Common myeloid progenitor, CD34-positive (primary cell): Measurements from ENCODE around the gene EFNA2.
A peak's percentile ranks its signal among the peaks of the same experiment; 100 is the strongest.
"Not testable (repeated sequence)": the region's sequence is repeated elsewhere in the genome, so short reads cannot be mapped to it uniquely, and the experiment has no call there.

Experiments
- CTCF ChIA-PET: fragments of 350-600 bp; sonication (Branson Sonifier 250); formaldehyde crosslinking; loops from one replicate; lab custom pipeline; 2021; ENCODE audit warnings: antibody characterized with exemption; lab: Charles Lee
- POLR2A ChIA-PET: fragments of 350-600 bp; sonication (Branson Sonifier 250); formaldehyde crosslinking; loops from one replicate; lab custom pipeline; 2021; ENCODE audit warnings: antibody characterized with exemption; lab: Charles Lee
- DNase-seq, 3 donors: peaks; one replicate each; pipeline versions ENCODE4 v3.0.0 to v3.0.0-alpha.2; 2013
- H3K27ac ChIP-seq, 2 experiments: 1 replicate in 1 of 2; 2 replicates in 1 of 2; pipeline ENCODE4 v1.7.0; 2013; ENCODE audit warnings: inconsistent platforms in 2 of 2, low read length in 2 of 2, mild to moderate bottlenecking in 2 of 2, low read depth in 1 of 2, moderate library complexity in 1 of 2; ENCODE audit not compliant: severe bottlenecking in 2 of 2, insufficient read depth in 1 of 2, poor library complexity in 1 of 2
- H3K27me3 ChIP-seq, 5 experiments: replicated peaks in 2 of 5; 1 replicate in 3 of 5; 2 replicates in 2 of 5; pipeline versions ENCODE4 v1.6.1 to v1.7.0; 2013; ENCODE audit warnings: low read length in 4 of 5, mild to moderate bottlenecking in 2 of 5, moderate library complexity in 2 of 5, inconsistent platforms in 1 of 5; ENCODE audit not compliant: insufficient read depth in 5 of 5, control insufficient read depth in 4 of 5
- H3K36me3 ChIP-seq, 4 experiments: 1 replicate in 2 of 4; 2 replicates in 2 of 4; pipeline versions ENCODE4 v1.6.1 to v1.7.0; 2013; ENCODE audit warnings: low read length in 3 of 4, control low read depth in 1 of 4, mild to moderate bottlenecking in 1 of 4; ENCODE audit not compliant: control insufficient read depth in 4 of 4, insufficient read depth in 4 of 4
- H3K4me1 ChIP-seq, 4 experiments: 1 replicate in 3 of 4; 2 replicates in 1 of 4; pipeline versions ENCODE4 v1.6.1 to v1.7.1; 2013; ENCODE audit warnings: low read length in 3 of 4, mild to moderate bottlenecking in 3 of 4, control low read depth in 1 of 4, inconsistent platforms in 1 of 4, moderate library complexity in 1 of 4; ENCODE audit not compliant: control insufficient read depth in 4 of 4, insufficient read depth in 4 of 4; ENCODE audit errors: control extremely low read depth in 1 of 4
- H3K4me3 ChIP-seq, 7 experiments: 1 replicate in 4 of 7; 2 replicates in 3 of 7; pipeline versions ENCODE4 v1.5.1 to v1.7.0; 2013; ENCODE audit warnings: mild to moderate bottlenecking in 7 of 7, low read length in 6 of 7, moderate library complexity in 6 of 7, inconsistent platforms in 2 of 7, low read depth in 2 of 7, control low read depth in 1 of 7; ENCODE audit not compliant: insufficient read depth in 4 of 7, control insufficient read depth in 1 of 7; ENCODE audit errors: extremely low read depth in 1 of 7
- H3K9me3 ChIP-seq, 5 experiments: 1 replicate in 4 of 5; 2 replicates in 1 of 5; pipeline versions ENCODE4 v1.6.1 to v1.7.1; 2013; ENCODE audit warnings: low read length in 4 of 5, mild to moderate bottlenecking in 2 of 5, inconsistent platforms in 1 of 5, low read depth in 1 of 5, moderate library complexity in 1 of 5; ENCODE audit not compliant: control insufficient read depth in 4 of 5, insufficient read depth in 2 of 5; ENCODE audit errors: control extremely low read depth in 1 of 5
- WGBS: methylation state at CpG from one replicate; pipeline ENCODE4 v1.1.5; 2013; ENCODE audit not compliant: insufficient coverage; 5-methylcytosine and 5-hydroxymethylcytosine counted together

Gene EFNA2

GRCh38 chr19:1245494-1246264, 40.0 kb upstream of the EFNA2 start:
- H3K4me3 ChIP-seq, result no peak overlapping the region
- CTCF ChIA-PET, result interaction anchor here (1.5 to 5.3 kb wide), 2 partner anchors 15 to 209 kb away, joined by 3 to 268 read pairs; partner anchors contain the start of gene CIRBP
- 88% methylated on average over 19 of the region's 26 CpGs for WGBS
- no peak for DNase-seq
- no peaks in the 10 kb centered on the region for H3K27me3 ChIP-seq
- H3K27ac ChIP-seq, result no peak overlapping the region
- H3K36me3 ChIP-seq, result peaks cover 0 to 19% (median 0%) of the 10 kb centered on the region in 4 experiments
- H3K4me1 ChIP-seq, result peaks cover 0 to 58% (median 50%) of the 10 kb centered on the region in 4 experiments
- POLR2A ChIA-PET, result interaction anchor here (4.0 to 4.2 kb wide), 2 partner anchors 21 to 23 kb away, joined by 32 to 70 read pairs; partner anchors contain the start of gene CIRBP
- no peaks in the 10 kb centered on the region for H3K9me3 ChIP-seq

DNA sequence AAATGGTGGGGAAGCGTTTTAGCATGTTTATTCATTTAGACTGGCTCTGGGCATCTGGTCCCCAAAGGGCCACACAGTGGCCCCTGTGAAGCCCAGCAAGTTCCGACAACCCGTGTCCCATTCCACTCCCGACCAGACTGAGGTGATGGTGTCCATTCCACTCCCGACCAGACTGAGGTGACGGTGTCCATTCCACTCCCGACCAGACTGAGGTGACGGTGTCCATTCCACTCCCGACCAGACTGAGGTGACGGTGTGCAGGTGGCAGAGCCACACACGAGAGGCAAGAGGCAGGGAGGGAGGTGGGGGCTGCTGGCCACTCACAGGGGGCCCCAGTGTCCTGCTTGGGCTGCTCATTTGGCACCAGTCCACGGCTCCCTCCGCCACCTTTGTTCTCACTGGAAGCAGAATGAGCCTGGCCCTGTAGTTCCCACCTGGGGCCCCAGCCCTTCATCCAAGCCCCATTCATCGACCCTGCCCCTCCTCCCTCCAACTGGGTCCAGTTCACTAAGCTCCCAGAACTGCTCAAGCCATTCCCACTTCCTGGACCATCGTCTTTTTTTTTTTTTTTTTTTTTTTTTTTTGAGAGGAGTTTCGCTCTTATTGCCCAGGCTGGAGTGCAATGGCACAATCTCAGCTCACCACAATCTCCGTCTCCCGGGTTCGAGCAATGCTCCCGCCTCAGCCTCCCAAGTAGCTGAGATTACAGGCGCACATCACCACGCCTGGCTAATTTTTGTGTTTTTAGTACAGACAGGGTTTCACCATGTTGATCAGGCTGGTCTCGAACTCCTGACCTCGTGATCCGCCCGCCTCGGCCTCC, 39.2 kb upstream of the EFNA2 start:
- CTCF ChIA-PET, result interaction anchor here (5.3 kb wide), 1 partner anchor 15 kb away, joined by 268 read pairs; the partner anchor contains the start of gene CIRBP

GRCh38 chr19:1247748-1248138, 37.9 kb upstream of the EFNA2 start:
- 91% methylated on average over 4 of the region's 8 CpGs for WGBS
- ChIA-PET POLR2A (no interaction called here), CTCF (interaction anchor here (5.3 kb wide), 1 partner anchor 13 kb away, joined by 268 read pairs; the partner anchor contains the start of gene CIRBP)
- DNase-seq, result no peak
- Histone ChIP-seq H3K27me3 (no peaks in the 10 kb centered on the region), H3K36me3 (peaks cover 0 to 25% (median 5%) of the 10 kb centered on the region in 4 experiments), H3K4me1 (peaks cover 0 to 56% (median 44%) of the 10 kb centered on the region in 4 experiments), H3K9me3 (no peaks in the 10 kb centered on the region), H3K27ac (peak overlapping the region; percentile 33 to 94), H3K4me3 (peak overlapping the region; percentile 51 to 86 (median 71))

More for the DNA sequence above, 39.2 kb upstream of the EFNA2 start:
- H3K4me3 ChIP-seq, DNase-seq, H3K27me3 ChIP-seq, H3K27ac ChIP-seq, H3K9me3 ChIP-seq: not testable (repeated sequence)
- POLR2A ChIA-PET, result interaction anchor here (4.0 to 4.2 kb wide), 2 partner anchors 20 to 23 kb away, joined by 32 to 70 read pairs; partner anchors contain the start of gene CIRBP
- 92% methylated on average over 15 of the region's 27 CpGs for WGBS
- peaks cover 0 to 54% (median 46%) of the 10 kb centered on the region in 4 experiments for H3K4me1 ChIP-seq
- peaks cover 0 to 21% (median 3%) of the 10 kb centered on the region in 4 experiments for H3K36me3 ChIP-seq

DNA sequence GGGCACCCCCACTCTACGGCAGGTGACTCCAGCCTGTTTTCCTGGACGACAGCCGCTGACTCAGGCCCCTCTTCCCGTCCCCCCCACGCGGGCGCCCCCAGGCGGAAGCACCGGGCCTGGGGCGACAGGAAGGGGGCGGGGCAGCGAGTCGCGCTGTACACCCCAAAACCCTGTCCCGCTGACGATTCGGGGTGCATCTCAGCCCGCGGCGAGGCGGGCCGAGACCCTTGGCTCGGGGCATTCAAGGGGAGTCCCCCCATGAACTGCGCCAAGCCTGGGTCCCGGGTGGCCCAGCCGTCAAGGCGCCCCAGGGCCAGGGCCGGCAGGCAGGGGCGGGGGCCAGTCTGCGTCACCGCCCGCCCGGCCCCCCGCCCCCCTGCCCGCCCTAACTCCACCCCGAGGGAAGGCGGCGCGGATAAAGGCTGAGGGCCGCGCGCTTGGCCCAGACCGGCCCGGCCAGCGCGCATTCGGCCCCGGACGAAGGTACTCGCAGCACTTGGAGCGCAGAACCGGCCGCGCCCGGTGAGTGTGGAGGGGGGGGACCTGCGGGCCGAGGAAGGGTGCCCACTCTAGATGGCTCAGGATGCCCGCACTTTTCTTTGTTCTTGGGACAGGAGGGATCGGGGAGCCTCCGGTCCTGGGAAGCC, 37.4 kb upstream of the EFNA2 start, which contains the start of gene MIDN:
Gene MIDN, plus strand, starts transcription at position 445 of the 647 bp plus-strand sequence. CDS start 1,714 bp downstream, outside the sequence.
- POLR2A ChIA-PET, result interaction anchor here (1.0 to 2.6 kb wide), 4 partner anchors 13 to 27 kb away, joined by 4 to 22 read pairs (median 12); partner anchors contain the start of genes CIRBP and FAM174C
- 0% methylated on average over 36 of the region's 60 CpGs for WGBS
- Histone ChIP-seq H3K9me3 (no peaks in the 10 kb centered on the region), H3K27ac (peak within 1 kb of the TSS; percentile 83 to 94), H3K4me3 (peak within 1 kb of the TSS; percentile 56 to 86 (median 71)), H3K36me3 (peaks cover 0 to 25% (median 5%) of the 10 kb centered on the region in 4 experiments), H3K4me1 (peaks cover 0 to 55% (median 43%) of the 10 kb centered on the region in 4 experiments), H3K27me3 (no peaks in the 10 kb centered on the region)
- DNase-seq, result peak; percentile 78 to 91 (median 88)
- CTCF ChIA-PET, result no interaction called here

DNA sequence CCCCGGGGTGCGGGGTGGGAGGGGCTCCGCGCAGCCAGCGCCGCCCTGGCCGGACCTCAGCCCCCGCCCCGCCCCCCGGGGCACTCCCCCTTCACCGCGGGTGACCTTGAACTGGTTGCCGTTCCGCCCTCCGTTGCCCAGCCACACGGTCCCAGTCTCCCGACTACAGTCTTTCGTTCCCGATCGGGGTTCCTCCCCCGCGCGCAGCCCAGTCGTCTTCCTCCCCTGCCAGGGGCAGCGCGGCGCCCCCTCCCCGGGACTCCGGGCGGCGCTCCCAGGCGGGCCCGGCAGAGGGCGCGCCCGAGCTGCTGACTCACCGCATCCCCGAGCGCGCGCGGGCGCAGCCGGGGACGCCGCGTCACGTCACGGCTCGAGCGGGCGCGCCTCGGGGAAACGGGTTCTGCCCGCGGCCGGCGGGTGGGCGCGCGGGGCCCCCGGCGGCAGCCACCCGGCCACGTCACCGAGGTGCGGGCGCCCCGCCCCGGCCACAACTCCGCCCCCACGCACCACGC, 36.8 kb upstream of the EFNA2 start:
- Histone ChIP-seq H3K36me3 (peaks cover 0 to 25% (median 5%) of the 10 kb centered on the region in 4 experiments), H3K4me1 (peaks cover 0 to 55% (median 46%) of the 10 kb centered on the region in 4 experiments)
- peak; percentile 84 to 92 (median 91) for DNase-seq

More for the DNA sequence above, 36.8 kb upstream of the EFNA2 start:
- peak overlapping the region; percentile 83 to 94 for H3K27ac ChIP-seq
- no peaks in the 10 kb centered on the region for H3K9me3 ChIP-seq
- H3K4me3 ChIP-seq, result peak overlapping the region; percentile 56 to 86 (median 71)
- under 1% methylated on average over 57 of the region's 74 CpGs for WGBS
- CTCF ChIA-PET, result no interaction called here
- POLR2A ChIA-PET, result interaction anchor here (0.6 to 2.6 kb wide), 5 partner anchors 13 to 121 kb away, joined by 4 to 22 read pairs (median 5); partner anchors contain the start of genes CIRBP and FAM174C
- no peaks in the 10 kb centered on the region for H3K27me3 ChIP-seq
